Measurements from ENCODE around the gene HS6ST2.
"Not testable (repeated sequence)": the region's sequence is repeated elsewhere in the genome, so short reads cannot be mapped to it uniquely, and the experiment has no call there.

The HS6ST2 gene

GRCh38 chrX:132965461-132965860 lies 7.0 kb upstream of the HS6ST2 start:
- Histone ChIP-seq H3K27me3 (ENCODE audit: control insufficient read depth, insufficient read depth, low read length) (peaks cover 4% of the 10 kb centered on the region), H3K4me3 (ENCODE audit: low read length) (no peak overlapping the region), H3K9me3 (ENCODE audit: control insufficient read depth, low read length) (no peaks in the 10 kb centered on the region), H3K9ac (ENCODE audit: low read length) (no peak overlapping the region), H3K4me1 (ENCODE audit: control insufficient read depth, insufficient read depth, low read length) (no peaks in the 10 kb centered on the region), H3K36me3 (ENCODE audit: control insufficient read depth, insufficient read depth, low read length) (no peaks in the 10 kb centered on the region)

- Histone ChIP-seq H3K4me1 (ENCODE audit: control insufficient read depth, insufficient read depth, low read length) (no peaks in the 10 kb centered on the region), H3K9me3 (ENCODE audit: control insufficient read depth, low read length) (no peaks in the 10 kb centered on the region), H3K9ac (ENCODE audit: low read length) (no peak overlapping the region), H3K4me3 (ENCODE audit: low read length) (no peak overlapping the region), H3K36me3 (ENCODE audit: control insufficient read depth, insufficient read depth, low read length) (no peaks in the 10 kb centered on the region), H3K27me3 (ENCODE audit: control insufficient read depth, insufficient read depth, low read length) (peaks cover 22% of the 10 kb centered on the region)
Observed at GRCh38 chrX:132961511-132961910, 3.1 kb upstream of the HS6ST2 start.

GRCh38 chrX:132957211-132958090 lies 978 bp downstream of the HS6ST2 start:
- Histone ChIP-seq H3K9ac (ENCODE audit: low read length) (no peak overlapping the region), H3K4me1 (ENCODE audit: control insufficient read depth, insufficient read depth, low read length) (no peaks in the 10 kb centered on the region), H3K36me3 (ENCODE audit: control insufficient read depth, insufficient read depth, low read length) (no peaks in the 10 kb centered on the region), H3K27me3 (ENCODE audit: control insufficient read depth, insufficient read depth, low read length) (peaks cover 28% of the 10 kb centered on the region), H3K4me3 (ENCODE audit: low read length) (no peak overlapping the region), H3K9me3 (ENCODE audit: control insufficient read depth, low read length) (no peaks in the 10 kb centered on the region)

GRCh38 chrX:132956421-132957210 lies 1.8 kb downstream of the HS6ST2 start:
- H3K36me3 ChIP-seq (ENCODE audit: control insufficient read depth, insufficient read depth, low read length): no peaks in the 10 kb centered on the region
- H3K9me3 ChIP-seq (ENCODE audit: control insufficient read depth, low read length): no peaks in the 10 kb centered on the region
- no peak overlapping the region for H3K4me3 ChIP-seq (ENCODE audit: low read length)
- H3K27me3 ChIP-seq (ENCODE audit: control insufficient read depth, insufficient read depth, low read length): peaks cover 28% of the 10 kb centered on the region
- no peak overlapping the region for H3K9ac ChIP-seq (ENCODE audit: low read length)
- no peaks in the 10 kb centered on the region for H3K4me1 ChIP-seq (ENCODE audit: control insufficient read depth, insufficient read depth, low read length)

- H3K9me3 ChIP-seq (ENCODE audit: control insufficient read depth, low read length): no peaks in the 10 kb centered on the region
- H3K4me3 ChIP-seq (ENCODE audit: low read length): no peak overlapping the region
- peaks cover 28% of the 10 kb centered on the region for H3K27me3 ChIP-seq (ENCODE audit: control insufficient read depth, insufficient read depth, low read length)
- H3K4me1 ChIP-seq (ENCODE audit: control insufficient read depth, insufficient read depth, low read length): no peaks in the 10 kb centered on the region
- no peak overlapping the region for H3K9ac ChIP-seq (ENCODE audit: low read length)
- H3K36me3 ChIP-seq (ENCODE audit: control insufficient read depth, insufficient read depth, low read length): no peaks in the 10 kb centered on the region
Observed at GRCh38 chrX:132955690-132956089, 2.7 kb downstream of the HS6ST2 start.

- Histone ChIP-seq H3K36me3 (ENCODE audit: control insufficient read depth, insufficient read depth, low read length) (no peaks in the 10 kb centered on the region), H3K4me1 (ENCODE audit: control insufficient read depth, insufficient read depth, low read length) (no peaks in the 10 kb centered on the region), H3K27me3 (ENCODE audit: control insufficient read depth, insufficient read depth, low read length) (peaks cover 28% of the 10 kb centered on the region), H3K9me3 (ENCODE audit: control insufficient read depth, low read length) (no peaks in the 10 kb centered on the region), H3K4me3 (ENCODE audit: low read length) (no peak overlapping the region), H3K9ac (ENCODE audit: low read length) (no peak overlapping the region)
Observed at GRCh38 chrX:132954323-132954722, 4.1 kb downstream of the HS6ST2 start.

- Histone ChIP-seq H3K4me3 (ENCODE audit: low read length) (no peak overlapping the region), H3K36me3 (ENCODE audit: control insufficient read depth, insufficient read depth, low read length) (no peaks in the 10 kb centered on the region), H3K4me1 (ENCODE audit: control insufficient read depth, insufficient read depth, low read length) (no peaks in the 10 kb centered on the region), H3K27me3 (ENCODE audit: control insufficient read depth, insufficient read depth, low read length) (peaks cover 19% of the 10 kb centered on the region), H3K9me3 (ENCODE audit: control insufficient read depth, low read length) (no peaks in the 10 kb centered on the region), H3K9ac (ENCODE audit: low read length) (no peak overlapping the region)
Observed at GRCh38 chrX:132953354-132953753, 5.1 kb downstream of the HS6ST2 start.

GRCh38 chrX:132948648-132949260 lies 9.7 kb downstream of the HS6ST2 start:
- H3K9me3 ChIP-seq (ENCODE audit: control insufficient read depth, low read length): no peaks in the 10 kb centered on the region
- H3K4me3 ChIP-seq (ENCODE audit: low read length): no peak overlapping the region
- H3K9ac ChIP-seq (ENCODE audit: low read length): no peak overlapping the region
- no peaks in the 10 kb centered on the region for H3K27me3 ChIP-seq (ENCODE audit: control insufficient read depth, insufficient read depth, low read length)
- no peaks in the 10 kb centered on the region for H3K4me1 ChIP-seq (ENCODE audit: control insufficient read depth, insufficient read depth, low read length)
- H3K36me3 ChIP-seq (ENCODE audit: control insufficient read depth, insufficient read depth, low read length): no peaks in the 10 kb centered on the region

- H3K9me3 ChIP-seq (ENCODE audit: control insufficient read depth, low read length); H3K9ac ChIP-seq (ENCODE audit: low read length); H3K27me3 ChIP-seq (ENCODE audit: control insufficient read depth, insufficient read depth, low read length); H3K4me1 ChIP-seq (ENCODE audit: control insufficient read depth, insufficient read depth, low read length); H3K4me3 ChIP-seq (ENCODE audit: low read length); H3K36me3 ChIP-seq (ENCODE audit: control insufficient read depth, insufficient read depth, low read length): not testable (repeated sequence)
Observed at GRCh38 chrX:132945055-132945599, 13.3 kb downstream of the HS6ST2 start.

- no peak overlapping the region for H3K9ac ChIP-seq (ENCODE audit: low read length)
- H3K4me1 ChIP-seq (ENCODE audit: control insufficient read depth, insufficient read depth, low read length): no peaks in the 10 kb centered on the region
- no peaks in the 10 kb centered on the region for H3K27me3 ChIP-seq (ENCODE audit: control insufficient read depth, insufficient read depth, low read length)
- no peaks in the 10 kb centered on the region for H3K36me3 ChIP-seq (ENCODE audit: control insufficient read depth, insufficient read depth, low read length)
- no peaks in the 10 kb centered on the region for H3K9me3 ChIP-seq (ENCODE audit: control insufficient read depth, low read length)
- no peak overlapping the region for H3K4me3 ChIP-seq (ENCODE audit: low read length)
Observed at GRCh38 chrX:132940727-132941327, 17.6 kb downstream of the HS6ST2 start.

- Histone ChIP-seq H3K4me1 (ENCODE audit: control insufficient read depth, insufficient read depth, low read length) (no peaks in the 10 kb centered on the region), H3K36me3 (ENCODE audit: control insufficient read depth, insufficient read depth, low read length) (no peaks in the 10 kb centered on the region), H3K27me3 (ENCODE audit: control insufficient read depth, insufficient read depth, low read length) (no peaks in the 10 kb centered on the region), H3K4me3 (ENCODE audit: low read length) (no peak overlapping the region), H3K9ac (ENCODE audit: low read length) (no peak overlapping the region), H3K9me3 (ENCODE audit: control insufficient read depth, low read length) (no peaks in the 10 kb centered on the region)
Observed at GRCh38 chrX:132933170-132933569, 25.3 kb downstream of the HS6ST2 start.

Measured in mucosa of stomach (tissue), 1 donor.